PC-3 (cell line): ENCODE results near the gene SSTR3.

Source experiments
- EZH2 ChIP-seq: fragments of 300-600 bp; sonication (generic); IDR thresholded peaks from one replicate; pipeline ENCODE4 v1.6.1; 2017; ENCODE audit warnings: antibody characterized with exemption, mild to moderate bottlenecking, low read length; ENCODE audit not compliant: unreplicated experiment
- TF ChIP-seq, protein P1 (sequence below): fragments of 300-600 bp; sonication (generic); conservative IDR thresholded peaks from 2 replicates; pipeline ENCODE4 v1.5.1; 2017; ENCODE audit warnings: antibody characterized with exemption, low read depth, mild to moderate bottlenecking, low read length

GRCh38 chr22:37196539-37197450 lies 15.5 kb downstream of the SSTR3 start:
- TF ChIP-seq, protein P1, sequence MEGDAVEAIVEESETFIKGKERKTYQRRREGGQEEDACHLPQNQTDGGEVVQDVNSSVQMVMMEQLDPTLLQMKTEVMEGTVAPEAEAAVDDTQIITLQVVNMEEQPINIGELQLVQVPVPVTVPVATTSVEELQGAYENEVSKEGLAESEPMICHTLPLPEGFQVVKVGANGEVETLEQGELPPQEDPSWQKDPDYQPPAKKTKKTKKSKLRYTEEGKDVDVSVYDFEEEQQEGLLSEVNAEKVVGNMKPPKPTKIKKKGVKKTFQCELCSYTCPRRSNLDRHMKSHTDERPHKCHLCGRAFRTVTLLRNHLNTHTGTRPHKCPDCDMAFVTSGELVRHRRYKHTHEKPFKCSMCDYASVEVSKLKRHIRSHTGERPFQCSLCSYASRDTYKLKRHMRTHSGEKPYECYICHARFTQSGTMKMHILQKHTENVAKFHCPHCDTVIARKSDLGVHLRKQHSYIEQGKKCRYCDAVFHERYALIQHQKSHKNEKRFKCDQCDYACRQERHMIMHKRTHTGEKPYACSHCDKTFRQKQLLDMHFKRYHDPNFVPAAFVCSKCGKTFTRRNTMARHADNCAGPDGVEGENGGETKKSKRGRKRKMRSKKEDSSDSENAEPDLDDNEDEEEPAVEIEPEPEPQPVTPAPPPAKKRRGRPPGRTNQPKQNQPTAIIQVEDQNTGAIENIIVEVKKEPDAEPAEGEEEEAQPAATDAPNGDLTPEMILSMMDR = no peak; the same call in 1 of the 2 replicates
- no peak for TF ChIP-seq EZH2
